ENCODE results near the gene ADGRV1.
"Not testable (repeated sequence)": the region's sequence is repeated elsewhere in the genome, so short reads cannot be mapped to it uniquely, and the experiment has no call there.

Gene ADGRV1

GRCh38 chr5:90658620-90659019 lies 100.0 kb downstream of the ADGRV1 start:
- no peak for DNase-seq

- not testable (repeated sequence) for DNase-seq
Observed at GRCh38 chr5:90668079-90668565, 109.5 kb downstream of the ADGRV1 start.

DNA sequence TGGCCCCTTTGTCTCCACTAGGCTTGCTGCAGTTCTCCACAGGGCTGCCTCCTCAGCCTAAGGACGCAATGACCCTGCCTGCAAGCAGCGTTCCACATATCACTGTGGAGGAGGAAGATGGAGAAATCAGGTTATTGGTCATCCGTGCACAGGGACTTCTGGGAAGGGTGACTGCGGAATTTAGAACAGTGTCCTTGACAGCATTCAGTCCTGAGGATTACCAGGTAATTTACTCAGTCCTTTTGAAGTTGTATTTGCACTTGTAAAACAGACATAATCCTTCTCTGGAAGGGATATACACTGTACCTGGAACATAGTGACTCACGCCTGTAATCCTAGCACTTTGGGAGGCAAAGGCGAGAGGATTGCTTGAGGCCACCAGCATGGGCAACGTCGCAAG lies 116.6 kb downstream of the ADGRV1 start:
- DNase-seq: no peak

DNA sequence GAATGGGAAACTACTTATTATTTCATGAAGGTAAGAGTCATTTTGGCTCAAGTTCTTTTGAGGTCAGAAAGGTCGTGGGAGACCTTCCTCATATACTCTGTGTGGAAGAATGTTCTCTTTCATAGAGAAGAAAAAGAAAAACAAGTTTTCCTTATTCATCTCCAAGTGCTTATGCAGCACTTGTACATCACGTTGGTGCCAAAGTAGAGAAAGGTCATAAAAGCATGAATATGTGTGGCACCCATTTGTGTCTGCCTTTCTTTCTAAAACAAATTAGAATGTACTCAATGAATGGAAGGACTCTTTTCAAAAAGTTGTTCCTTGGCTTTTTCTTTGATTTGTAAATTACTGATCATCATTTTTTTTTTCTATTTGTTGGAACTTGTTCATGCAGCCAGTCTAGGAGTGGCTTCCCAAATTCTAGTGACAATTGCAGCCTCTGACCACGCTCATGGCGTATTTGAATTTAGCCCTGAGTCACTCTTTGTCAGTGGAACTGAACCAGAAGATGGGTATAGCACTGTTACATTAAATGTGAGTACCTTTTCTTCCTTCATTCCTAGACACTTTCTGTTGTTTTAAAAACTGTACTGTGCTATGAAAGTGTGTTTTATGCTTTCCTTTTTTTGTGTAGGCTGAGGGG lies 122.4 kb downstream of the ADGRV1 start:
- DNase-seq: no peak

- DNase-seq: no peak
Observed at GRCh38 chr5:90682278-90682677, 123.7 kb downstream of the ADGRV1 start.

GRCh38 chr5:90685425-90686022 lies 126.9 kb downstream of the ADGRV1 start:
- DNase-seq: no peak

DNA sequence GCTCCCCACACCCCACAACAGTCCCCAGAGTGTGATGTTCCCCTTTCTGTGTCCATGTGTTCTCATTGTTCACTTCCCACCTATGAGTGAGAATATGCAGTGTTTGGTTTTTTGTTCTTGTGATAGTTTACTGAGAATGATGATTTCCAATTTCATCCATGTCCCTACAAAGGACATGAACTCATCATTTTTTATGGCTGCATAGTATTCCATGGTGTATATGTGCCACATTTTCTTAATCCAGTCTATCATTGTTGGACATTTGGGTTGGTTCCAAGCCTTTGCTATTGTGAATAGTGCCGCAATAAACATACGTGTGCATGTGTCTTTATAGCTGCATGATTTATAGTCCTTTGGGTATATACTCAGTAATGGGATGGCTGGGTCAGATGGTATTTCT lies 127.8 kb downstream of the ADGRV1 start:
- DNase-seq: not testable (repeated sequence)

GRCh38 chr5:90687458-90687857 lies 128.9 kb downstream of the ADGRV1 start:
- not testable (repeated sequence) for DNase-seq

GRCh38 chr5:90689064-90689463 lies 130.5 kb downstream of the ADGRV1 start:
- no peak for DNase-seq

GRCh38 chr5:90690307-90690706 lies 131.7 kb downstream of the ADGRV1 start:
- no peak for DNase-seq

- DNase-seq: no peak
Observed at GRCh38 chr5:90691533-90691932, 132.9 kb downstream of the ADGRV1 start.

GRCh38 chr5:90696153-90696552 lies 137.6 kb downstream of the ADGRV1 start:
- no peak for DNase-seq

- DNase-seq: no peak
Observed at GRCh38 chr5:90700299-90700698, 141.7 kb downstream of the ADGRV1 start.

- DNase-seq: no peak
Observed at GRCh38 chr5:90703932-90704331, 145.3 kb downstream of the ADGRV1 start.

DNA sequence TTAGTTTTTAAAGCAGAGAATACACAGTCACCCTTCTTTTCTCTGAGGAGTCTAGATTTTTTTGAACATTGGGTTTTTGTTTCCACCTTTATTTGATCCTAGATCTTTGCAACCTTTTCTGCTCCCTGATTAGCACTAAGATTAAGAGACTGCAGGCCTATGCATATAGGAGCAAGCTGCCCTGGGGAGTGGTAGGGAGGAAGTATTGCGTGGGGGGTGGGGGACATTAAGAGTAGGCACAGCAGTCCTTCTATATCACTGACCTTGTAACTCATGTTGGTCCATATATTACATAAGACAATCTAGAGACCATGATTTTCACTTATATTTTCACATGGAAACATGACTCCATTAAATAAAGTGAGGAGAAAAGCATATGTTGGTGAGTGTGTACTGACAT lies 149.1 kb downstream of the ADGRV1 start:
- no peak for DNase-seq

- no peak for DNase-seq
Observed at GRCh38 chr5:90709323-90710155, 150.9 kb downstream of the ADGRV1 start.

- DNase-seq: no peak
Observed at GRCh38 chr5:90718387-90718786, 159.8 kb downstream of the ADGRV1 start.

- no peak for DNase-seq
Observed at GRCh38 chr5:90739567-90739966, 181.0 kb downstream of the ADGRV1 start.

GRCh38 chr5:90740244-90740799 lies 181.7 kb downstream of the ADGRV1 start:
- DNase-seq: no peak

GRCh38 chr5:90741022-90741564 lies 182.5 kb downstream of the ADGRV1 start:
- DNase-seq: no peak

GRCh38 chr5:90746119-90746518 lies 187.5 kb downstream of the ADGRV1 start:
- DNase-seq: no peak

- no peak for DNase-seq
Observed at GRCh38 chr5:90747175-90747574, 188.6 kb downstream of the ADGRV1 start.

DNA sequence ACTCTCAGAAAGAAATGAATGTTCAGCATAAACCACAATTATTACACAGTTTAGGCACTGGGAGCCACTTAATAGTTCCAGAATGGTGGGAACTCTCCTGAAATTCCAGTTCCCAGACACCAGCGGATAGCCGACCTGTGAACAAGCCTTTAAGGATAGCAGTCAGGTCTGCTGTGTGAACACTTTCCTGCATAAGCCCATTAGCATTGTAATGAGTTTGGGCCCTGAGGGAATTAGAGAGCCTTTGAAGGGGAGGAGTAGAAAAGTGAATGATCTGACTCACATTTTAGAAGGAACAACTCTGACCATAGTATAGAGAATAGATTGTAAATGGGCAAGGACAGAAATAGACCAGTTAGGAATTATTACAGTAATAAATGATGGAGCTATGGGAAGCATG lies 189.1 kb downstream of the ADGRV1 start:
- DNase-seq: no peak
